GM21390 (cell line): ENCODE measurements around the gene VPS26C.

Experiments
- ATAC-seq: cut with Tn5 transposase; IDR thresholded peaks from one replicate; pipeline ENCODE4 v1.9.1; 2021; ENCODE audit not compliant: unreplicated experiment

Gene VPS26C

GRCh38 chr21:37207441-37208009, 59.6 kb downstream of the VPS26C start:
- peak; percentile 49 for ATAC-seq

DNA sequence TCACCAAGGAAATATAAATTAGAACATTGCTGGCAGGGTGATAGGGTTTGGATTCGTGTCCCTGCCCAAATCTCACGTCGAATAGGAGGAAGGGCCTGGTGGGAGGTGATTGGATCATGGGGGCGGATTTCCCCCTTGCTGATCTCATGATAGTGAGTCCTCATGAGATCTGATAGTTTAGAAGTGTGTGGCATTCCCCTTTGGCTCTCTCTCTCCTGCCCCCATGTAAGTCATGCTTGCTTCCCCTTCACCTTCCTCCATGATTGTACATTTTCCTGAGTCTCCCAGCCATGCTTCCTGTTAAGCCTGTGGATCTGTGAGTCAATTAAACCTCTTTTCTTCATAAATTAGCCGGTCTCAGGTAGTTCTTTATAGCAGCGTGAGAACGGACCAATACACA, 60.6 kb downstream of the VPS26C start:
- ATAC-seq = no peak

GRCh38 chr21:37204580-37204979, 62.6 kb downstream of the VPS26C start:
- no peak for ATAC-seq

DNA sequence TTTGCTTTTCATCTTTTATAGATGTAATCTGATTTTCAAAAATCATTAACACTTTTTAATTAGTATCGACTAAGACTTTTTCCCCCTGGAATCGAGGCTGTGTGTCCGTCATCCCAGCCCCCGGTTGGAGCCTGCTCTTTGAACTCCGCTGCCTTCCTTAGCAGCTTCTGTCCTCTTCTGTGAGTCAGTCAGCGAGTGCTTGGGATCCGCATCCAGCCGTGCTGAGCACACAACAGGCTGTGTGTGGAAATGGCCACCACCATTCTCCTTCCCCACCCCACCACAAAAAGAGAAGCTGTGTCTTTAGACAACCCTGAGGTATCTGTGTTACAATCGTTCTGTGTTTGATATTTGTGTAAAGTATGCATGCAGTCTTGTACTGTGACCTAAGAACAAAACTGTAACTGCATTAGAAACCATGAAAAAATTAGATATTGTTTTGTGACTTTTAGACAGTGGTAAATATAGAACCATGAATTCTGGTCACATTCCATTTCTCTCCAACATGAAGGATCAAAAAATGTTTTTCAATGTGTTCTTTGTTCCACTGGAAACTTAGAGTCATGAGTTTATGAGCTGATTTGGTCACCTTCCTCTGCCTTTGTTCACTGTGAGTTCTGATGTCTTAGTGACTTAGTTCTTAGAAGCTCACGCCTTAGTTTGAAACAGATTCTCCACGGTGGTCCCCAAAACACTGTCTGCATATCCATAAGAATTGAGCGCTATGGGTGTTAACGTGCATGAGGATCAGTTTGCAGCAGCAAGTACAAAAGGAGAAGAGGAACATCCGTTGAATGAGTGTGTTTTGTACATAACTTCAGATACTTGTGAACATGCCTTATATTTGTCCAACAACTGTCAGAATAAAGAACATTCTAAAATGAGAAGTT, 64.7 kb downstream of the VPS26C start:
- ATAC-seq = no peak

GRCh38 chr21:37200641-37201480, 66.3 kb downstream of the VPS26C start:
- ATAC-seq = no peak

GRCh38 chr21:37199057-37199924, 67.8 kb downstream of the VPS26C start:
- ATAC-seq = no peak

- ATAC-seq = no peak
Measured at GRCh38 chr21:37197746-37198145, 69.4 kb downstream of the VPS26C start.

GRCh38 chr21:37196847-37197246, 70.3 kb downstream of the VPS26C start:
- no peak for ATAC-seq

- ATAC-seq = no peak
Measured at GRCh38 chr21:37195610-37196009, 71.5 kb downstream of the VPS26C start.

GRCh38 chr21:37195059-37195458, 72.1 kb downstream of the VPS26C start:
- no peak for ATAC-seq

GRCh38 chr21:37193676-37194075, 73.5 kb downstream of the VPS26C start:
- no peak for ATAC-seq

DNA sequence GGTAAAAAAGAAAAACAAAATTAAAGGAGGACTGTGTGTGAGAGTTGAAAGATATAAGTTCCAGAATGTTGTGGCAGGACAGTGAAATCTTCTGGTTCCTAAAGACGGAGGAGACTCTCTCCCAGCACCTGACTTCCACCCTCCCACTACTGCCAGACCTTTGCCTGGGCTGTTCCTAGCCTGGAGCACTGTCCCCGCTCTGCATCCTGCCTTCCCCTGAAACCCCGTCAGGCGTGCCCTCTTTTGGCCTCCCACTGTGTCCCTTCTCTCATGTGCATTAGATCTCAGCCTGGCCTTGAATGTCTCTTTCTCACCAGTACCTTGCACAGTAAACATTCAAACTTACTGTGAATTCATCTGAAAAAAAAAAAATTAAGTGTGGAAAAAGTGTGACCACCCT, 74.1 kb downstream of the VPS26C start:
- ATAC-seq = no peak

GRCh38 chr21:37192019-37192418, 75.1 kb downstream of the VPS26C start:
- no peak for ATAC-seq

DNA sequence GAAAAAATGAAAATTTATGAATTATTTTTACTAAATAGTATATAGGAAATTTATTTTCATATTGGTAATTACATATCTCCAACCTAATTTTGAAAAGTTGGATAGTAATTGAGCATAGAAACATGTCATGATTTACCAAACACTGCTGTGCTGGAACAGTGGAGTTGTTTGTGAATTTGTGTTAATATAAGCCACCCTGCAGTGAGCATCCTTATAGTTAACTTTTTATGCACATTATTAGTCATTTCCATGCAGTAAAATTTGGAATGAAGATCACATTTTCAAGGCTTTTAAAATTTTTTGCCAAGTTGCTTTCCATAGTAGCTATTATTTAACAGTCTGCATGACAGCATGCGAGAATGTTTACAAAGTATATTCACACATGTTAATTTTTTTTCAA, 78.3 kb downstream of the VPS26C start:
- no peak for ATAC-seq

DNA sequence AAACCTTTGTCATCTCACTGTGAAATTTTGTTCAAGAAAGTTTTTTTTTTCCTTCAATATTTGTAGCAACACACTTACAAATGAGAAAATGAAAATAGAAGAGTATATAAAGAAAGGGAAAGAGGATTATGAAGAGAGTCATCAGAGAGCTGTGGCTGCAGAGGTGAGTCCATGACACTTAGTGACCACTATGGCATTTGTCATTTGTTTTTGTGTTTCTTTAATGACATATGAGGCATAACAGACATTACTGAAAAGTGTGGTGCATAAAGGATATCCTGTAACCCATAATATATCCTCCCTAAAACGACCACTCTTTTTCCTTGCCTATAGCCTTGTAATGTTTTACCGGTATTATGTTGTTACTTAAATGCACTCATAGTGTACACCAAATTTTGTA, 80.2 kb downstream of the VPS26C start:
- no peak for ATAC-seq

DNA sequence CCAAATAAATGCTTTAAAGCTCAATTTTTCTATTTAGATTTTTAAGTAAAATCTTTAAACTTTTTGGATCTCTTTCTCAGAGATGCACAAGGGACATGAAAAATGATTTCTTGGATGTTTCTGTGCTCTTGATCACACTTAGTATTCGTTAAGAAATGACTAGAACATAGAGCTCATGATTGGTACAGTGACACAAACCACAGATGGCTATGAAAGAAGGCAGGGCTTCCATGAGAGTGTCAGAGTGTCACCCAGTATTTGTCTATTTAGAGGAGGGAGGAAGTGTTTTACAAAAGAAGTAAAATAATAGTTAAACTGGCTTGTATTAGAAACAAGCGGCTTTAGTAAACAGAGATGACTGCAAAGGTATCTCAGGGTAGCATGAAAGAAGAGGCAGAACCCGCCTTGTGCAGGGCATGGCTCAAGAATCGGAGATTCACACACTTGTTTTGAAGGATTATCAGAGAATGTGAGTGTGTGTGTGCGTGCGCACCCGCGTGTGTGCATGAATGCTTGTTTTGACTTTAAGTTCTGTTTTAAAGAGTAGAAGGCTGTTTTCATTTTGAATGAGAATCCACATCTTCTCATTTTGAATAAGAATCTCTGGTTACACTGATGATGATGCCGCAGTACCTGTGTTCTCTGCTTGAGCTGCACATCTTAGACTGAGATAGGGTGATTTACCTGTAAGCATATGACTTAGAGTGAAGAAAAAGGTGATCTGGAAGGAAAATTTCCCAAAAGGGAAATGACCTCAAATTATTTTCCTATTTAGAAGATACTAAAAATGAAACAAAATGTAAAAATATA, 82.1 kb downstream of the VPS26C start:
- ATAC-seq = no peak

DNA sequence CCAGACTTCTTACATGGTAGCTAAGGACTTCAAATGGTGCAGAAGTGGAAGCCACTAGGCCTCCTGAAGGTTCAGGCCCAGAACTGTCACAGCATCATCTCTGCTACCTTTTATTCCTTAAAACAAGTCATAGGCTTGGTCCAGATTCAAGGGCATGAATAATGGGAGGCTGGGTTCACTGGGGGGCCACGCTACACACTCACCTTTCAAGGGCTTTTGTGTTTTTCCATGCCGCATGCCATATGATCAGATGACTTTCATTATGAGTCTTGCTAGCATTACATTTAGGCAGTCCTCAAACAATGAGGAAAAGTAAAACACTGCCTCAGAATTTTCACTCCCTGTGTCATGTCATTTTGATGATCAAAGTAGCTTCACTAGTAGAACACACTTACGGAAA, 83.4 kb downstream of the VPS26C start:
- no peak for ATAC-seq

- no peak for ATAC-seq
Measured at GRCh38 chr21:37182222-37182621, 84.9 kb downstream of the VPS26C start.

DNA sequence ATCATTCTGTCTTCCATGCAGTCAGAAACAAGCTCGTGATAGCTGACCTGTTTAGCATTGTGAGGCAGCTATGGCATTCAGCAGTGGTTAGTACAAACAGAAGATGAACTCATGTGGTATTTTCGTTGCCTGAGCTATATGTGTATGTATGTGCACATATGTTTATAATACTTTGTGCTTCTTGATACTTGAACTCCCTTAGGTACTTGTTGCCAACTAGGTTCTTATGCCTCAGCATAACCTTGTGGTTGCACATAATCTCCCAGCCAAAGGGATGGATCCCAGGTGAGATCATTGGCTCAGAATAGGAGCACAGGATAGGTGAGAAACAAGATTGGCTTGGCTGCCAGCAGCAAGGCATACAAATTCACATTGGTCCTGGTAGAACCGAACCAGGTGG, 86.1 kb downstream of the VPS26C start:
- no peak for ATAC-seq

- no peak for ATAC-seq
Measured at GRCh38 chr21:37176716-37177115, 90.4 kb downstream of the VPS26C start.
